ENCODE results near the gene AKAP8L. TPM values are rescaled to one million over a fixed set of nuclear protein-coding genes. Genes with fewer than 3 reads are reported as not detected.

Gene AKAP8L
- total RNA-seq, 2 donors from 2014 or later, result 147 to 196 TPM

DNA sequence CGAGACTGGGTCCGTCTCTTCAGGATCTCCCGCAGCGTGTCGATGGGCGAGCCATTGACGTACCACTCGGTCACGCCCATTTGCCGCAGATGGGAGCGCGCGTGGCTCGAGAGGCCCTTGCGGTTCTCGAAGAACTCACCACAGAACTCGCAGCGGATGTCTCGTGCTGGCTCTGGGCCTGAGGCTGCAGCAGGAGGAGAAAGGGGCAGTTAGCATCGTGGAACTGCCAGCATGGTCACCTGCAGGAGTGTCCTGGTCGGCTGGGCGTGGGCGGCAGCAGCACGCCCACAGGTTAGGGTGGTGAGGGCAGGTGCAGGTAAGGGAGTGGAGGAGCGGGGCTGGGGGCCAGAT, 8.5 kb upstream of the AKAP8L start:
- TF ChIP-seq POLR2A (IDR thresholded peaks at IDR 0.05), result no peak
- TF ChIP-seq, protein P1, sequence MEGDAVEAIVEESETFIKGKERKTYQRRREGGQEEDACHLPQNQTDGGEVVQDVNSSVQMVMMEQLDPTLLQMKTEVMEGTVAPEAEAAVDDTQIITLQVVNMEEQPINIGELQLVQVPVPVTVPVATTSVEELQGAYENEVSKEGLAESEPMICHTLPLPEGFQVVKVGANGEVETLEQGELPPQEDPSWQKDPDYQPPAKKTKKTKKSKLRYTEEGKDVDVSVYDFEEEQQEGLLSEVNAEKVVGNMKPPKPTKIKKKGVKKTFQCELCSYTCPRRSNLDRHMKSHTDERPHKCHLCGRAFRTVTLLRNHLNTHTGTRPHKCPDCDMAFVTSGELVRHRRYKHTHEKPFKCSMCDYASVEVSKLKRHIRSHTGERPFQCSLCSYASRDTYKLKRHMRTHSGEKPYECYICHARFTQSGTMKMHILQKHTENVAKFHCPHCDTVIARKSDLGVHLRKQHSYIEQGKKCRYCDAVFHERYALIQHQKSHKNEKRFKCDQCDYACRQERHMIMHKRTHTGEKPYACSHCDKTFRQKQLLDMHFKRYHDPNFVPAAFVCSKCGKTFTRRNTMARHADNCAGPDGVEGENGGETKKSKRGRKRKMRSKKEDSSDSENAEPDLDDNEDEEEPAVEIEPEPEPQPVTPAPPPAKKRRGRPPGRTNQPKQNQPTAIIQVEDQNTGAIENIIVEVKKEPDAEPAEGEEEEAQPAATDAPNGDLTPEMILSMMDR (IDR thresholded peaks at IDR 0.05), result no peak
- peaks cover 30% of the 10 kb centered on the region for H3K4me1 ChIP-seq
- ATAC-seq (no peak), DNase-seq (no peak)
- H3K9me3 ChIP-seq, result no peaks in the 10 kb centered on the region
- 97 to 98% methylated on average over 18 to 25 of the region's 25 CpGs for WGBS, 2 donors
- H3K27me3 ChIP-seq, result no peaks in the 10 kb centered on the region
- no peak overlapping the region for H3K4me3 ChIP-seq
- intact Hi-C loops (cut with DNase I), result no loop called here
- peaks cover 11 to 34% of the 10 kb centered on the region in 2 donors for H3K36me3 ChIP-seq (replicated peaks in 1 of 2; ENCODE audit: insufficient read depth in 1 of 2, low read depth in 2 of 2)
- no peak overlapping the region for H3K27ac ChIP-seq

DNA sequence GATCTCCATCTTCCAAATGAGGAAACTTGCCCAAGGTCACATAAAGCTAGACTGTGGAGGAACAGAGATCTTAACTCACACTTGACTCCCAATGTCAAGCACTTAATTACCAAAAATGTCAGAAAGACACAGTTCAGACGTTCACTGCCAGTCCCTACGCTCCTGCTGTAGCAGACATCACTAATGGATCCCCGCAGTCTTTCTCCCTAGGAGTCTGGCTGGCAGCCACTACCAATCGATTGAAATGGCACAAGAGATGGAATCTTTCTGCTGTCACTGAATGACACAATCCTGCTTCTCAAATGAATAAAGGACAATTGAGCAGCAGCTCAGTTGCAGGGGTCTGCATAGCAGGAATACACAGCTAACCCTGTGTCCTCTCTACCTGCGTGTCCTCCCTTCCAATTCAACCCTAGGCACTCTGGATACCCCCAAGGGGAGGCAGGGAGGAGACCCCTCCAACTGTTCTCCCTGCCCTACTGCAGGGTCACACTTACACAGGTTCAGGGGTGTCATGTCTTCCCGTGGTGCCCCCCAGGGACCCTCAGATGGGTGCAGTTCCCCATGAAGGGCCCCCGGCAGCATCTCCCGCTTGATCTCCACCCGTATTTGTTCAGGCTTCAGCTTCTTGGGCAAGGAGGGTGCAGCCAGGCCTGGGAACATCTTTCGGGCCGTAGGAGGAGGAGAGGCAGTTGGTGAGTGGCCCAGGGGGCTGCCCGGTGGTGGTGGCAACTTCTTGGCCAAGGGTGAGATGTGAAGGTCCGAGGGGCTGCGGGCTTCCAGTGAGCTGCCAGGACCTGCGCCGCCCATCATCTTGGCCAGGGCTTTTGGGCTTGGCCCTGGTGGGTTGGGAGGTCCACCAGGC, 7.9 kb upstream of the AKAP8L start:
- TF ChIP-seq, protein P1 (IDR thresholded peaks at IDR 0.05), result no peak
- TF ChIP-seq POLR2A (IDR thresholded peaks at IDR 0.05), result no peak
- ATAC-seq (no peak), DNase-seq (no peak)
- Histone ChIP-seq H3K27ac (no peak overlapping the region), H3K9me3 (no peaks in the 10 kb centered on the region), H3K27me3 (no peaks in the 10 kb centered on the region), H3K36me3 (replicated peaks in 1 of 2; ENCODE audit: insufficient read depth in 1 of 2, low read depth in 2 of 2) (peaks cover 11 to 34% of the 10 kb centered on the region in 2 donors), H3K4me1 (peaks cover 35% of the 10 kb centered on the region), H3K4me3 (no peak overlapping the region)
- intact Hi-C loops (cut with DNase I), result no loop called here
- 84 to 92% methylated on average over 15 of the region's 16 CpGs for WGBS, 2 donors

DNA sequence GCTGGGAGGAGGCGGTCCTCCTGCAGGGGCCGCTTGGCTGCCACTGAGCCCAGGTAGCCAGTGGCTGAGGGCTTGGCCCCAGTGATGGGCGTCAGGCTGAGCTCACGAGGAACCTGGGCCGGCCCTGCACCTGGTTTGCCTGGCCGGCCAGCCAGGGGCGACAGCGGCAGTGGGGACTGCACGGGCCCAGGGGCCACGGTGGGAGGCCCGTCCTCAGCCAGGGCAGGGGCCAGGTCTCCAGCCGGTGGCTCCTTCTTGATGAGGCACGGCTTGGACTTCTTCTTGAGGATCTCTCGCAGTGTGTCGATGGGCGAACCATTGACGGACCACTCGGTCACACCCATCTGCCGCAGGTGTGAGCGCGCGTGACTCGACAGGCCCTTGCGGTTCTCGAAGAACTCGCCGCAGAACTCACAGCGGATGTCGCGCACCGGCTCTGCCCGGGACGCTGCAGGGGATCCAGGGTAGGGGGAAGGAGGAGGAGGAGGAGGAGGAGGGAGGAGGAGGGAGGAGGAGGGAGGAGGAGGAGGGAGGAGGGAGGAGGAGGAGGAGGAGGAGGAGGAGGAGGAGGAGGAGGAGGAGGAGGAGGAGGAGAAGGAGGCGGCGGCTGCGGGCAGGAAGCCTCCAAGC, 6.6 kb upstream of the AKAP8L start:
- TF ChIP-seq POLR2A (IDR thresholded peaks at IDR 0.05), result no peak
- TF ChIP-seq, protein P1 (IDR thresholded peaks at IDR 0.05), result no peak
- intact Hi-C loops (cut with DNase I), result no loop called here
- WGBS, 2 donors, result 94 to 95% methylated on average over 20 to 35 of the region's 36 CpGs
- peaks cover 11 to 34% of the 10 kb centered on the region in 2 donors for H3K36me3 ChIP-seq (replicated peaks in 1 of 2; ENCODE audit: insufficient read depth in 1 of 2, low read depth in 2 of 2)
- no peaks in the 10 kb centered on the region for H3K27me3 ChIP-seq
- peaks cover 25% of the 10 kb centered on the region for H3K4me1 ChIP-seq
- H3K9me3 ChIP-seq, result no peaks in the 10 kb centered on the region
- no peak for DNase-seq
- no peak overlapping the region for H3K4me3 ChIP-seq
- H3K27ac ChIP-seq, result no peak overlapping the region
- ATAC-seq, result no peak

DNA sequence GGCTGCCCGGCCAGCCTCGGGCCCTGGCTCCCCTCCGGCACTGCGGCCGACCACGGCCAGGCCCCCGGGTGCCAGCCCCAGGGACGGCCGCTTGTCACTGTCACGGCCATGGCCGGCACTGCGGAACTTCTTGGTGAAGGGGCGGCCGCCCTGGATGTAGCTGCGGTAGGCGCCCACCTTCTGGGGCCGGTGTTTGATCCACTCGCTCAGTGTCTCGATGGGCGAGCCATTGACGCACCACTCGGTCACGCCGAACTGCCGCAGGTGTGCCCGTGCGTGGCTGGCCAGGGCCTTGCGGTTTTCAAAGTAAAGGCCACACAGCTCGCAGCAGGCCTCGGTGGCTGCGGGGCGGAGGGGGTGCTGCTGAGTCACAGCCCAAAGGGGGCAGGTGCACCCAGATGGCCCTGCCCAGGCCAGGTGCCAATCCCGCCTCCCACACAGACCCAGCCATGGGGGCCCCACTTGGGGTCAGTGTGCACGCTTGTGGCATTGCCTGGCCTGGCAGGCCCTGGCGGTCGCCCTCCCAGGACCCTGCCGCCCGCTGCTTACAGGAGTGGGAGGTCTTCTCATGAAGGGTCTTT, 6.0 kb upstream of the AKAP8L start:
- intact Hi-C loops (cut with DNase I), result no loop called here
- no peak for ATAC-seq
- Histone ChIP-seq H3K36me3 (replicated peaks in 1 of 2; ENCODE audit: insufficient read depth in 1 of 2, low read depth in 2 of 2) (peaks cover 11 to 34% of the 10 kb centered on the region in 2 donors), H3K4me1 (peaks cover 21% of the 10 kb centered on the region), H3K4me3 (no peak overlapping the region), H3K9me3 (no peaks in the 10 kb centered on the region), H3K27ac (no peak overlapping the region), H3K27me3 (no peaks in the 10 kb centered on the region)
- no peak for TF ChIP-seq POLR2A (IDR thresholded peaks at IDR 0.05)
- DNase-seq, result no peak
- 94 to 99% methylated on average over 20 to 21 of the region's 38 CpGs for WGBS, 2 donors

DNA sequence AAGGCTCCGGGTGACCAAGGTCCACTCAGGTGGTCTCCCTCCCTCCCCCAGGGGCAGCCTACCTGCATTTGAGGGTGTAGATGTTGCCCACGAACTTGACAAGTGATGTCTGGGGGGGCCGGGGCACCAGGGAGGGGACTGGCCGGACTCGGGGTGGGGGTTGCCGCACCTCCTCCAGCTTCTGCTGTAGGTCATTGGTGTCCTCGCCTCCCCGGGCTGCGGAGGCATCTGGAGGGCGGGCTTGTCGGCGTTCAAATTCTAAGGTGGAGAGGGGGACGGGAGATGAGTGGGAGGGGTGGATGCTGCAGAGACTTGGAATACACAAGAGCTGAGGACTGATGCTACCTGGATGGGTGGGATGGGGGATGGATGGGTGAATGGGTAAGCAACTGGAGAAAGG, 5.3 kb upstream of the AKAP8L start:
- DNase-seq (no peak), ATAC-seq (no peak)
- Histone ChIP-seq H3K9me3 (no peaks in the 10 kb centered on the region), H3K4me3 (no peak overlapping the region), H3K27me3 (no peaks in the 10 kb centered on the region), H3K27ac (no peak overlapping the region), H3K36me3 (replicated peaks in 1 of 2; ENCODE audit: insufficient read depth in 1 of 2, low read depth in 2 of 2) (peaks cover 11 to 34% of the 10 kb centered on the region in 2 donors), H3K4me1 (peaks cover 22% of the 10 kb centered on the region)
- intact Hi-C loops (cut with DNase I), result no loop called here
- no peak for TF ChIP-seq POLR2A (IDR thresholded peaks at IDR 0.05)
- TF ChIP-seq, protein P1 (IDR thresholded peaks at IDR 0.05), result no peak
- WGBS, 2 donors, result 94 to 99% methylated on average over 10 to 12 of the region's 13 CpGs
